Osteoblast (primary cell): ENCODE data around the gene IQCH. TPM values are rescaled to one million over a fixed set of nuclear protein-coding genes. Genes with fewer than 3 reads are reported as not detected.

Experiments used
- DNase-seq: peaks from one replicate; pipeline ENCODE4 v3.0.0; 2011; ENCODE audit warnings: low spot score, mixed read lengths; ENCODE audit not compliant: insufficient read length; ENCODE audit errors: missing footprints
- H2AFZ ChIP-seq: 2 replicates; pipeline ENCODE4 v1.6.0; 2011; ENCODE audit warnings: mild to moderate bottlenecking, low read length
- H3K27ac ChIP-seq: 2 replicates; pipeline ENCODE4 v1.5.1; 2011; ENCODE audit warnings: mild to moderate bottlenecking, low read depth, low read length, moderate library complexity
- H3K27me3 ChIP-seq: 2 replicates; pipeline ENCODE4 v1.6.0; 2012; ENCODE audit warnings: mild to moderate bottlenecking, control low read depth, inconsistent platforms, low read length, moderate library complexity; ENCODE audit not compliant: insufficient read depth
- H3K36me3 ChIP-seq: 2 replicates; pipeline ENCODE4 v1.5.1; 2011; ENCODE audit warnings: mild to moderate bottlenecking, low read length, control low read depth, moderate library complexity; ENCODE audit not compliant: insufficient read depth
- H3K4me1 ChIP-seq: 2 replicates; pipeline ENCODE4 v1.5.1; 2011; ENCODE audit warnings: mild to moderate bottlenecking, low read length, control low read depth, moderate library complexity; ENCODE audit not compliant: insufficient read depth
- H3K4me2 ChIP-seq: 2 replicates; pipeline ENCODE4 v1.6.0; 2011; ENCODE audit warnings: mild to moderate bottlenecking, low read length; ENCODE audit not compliant: insufficient read depth
- H3K4me3 ChIP-seq: fragments of 200-600 bp; sonication (generic); 3 replicates; pipeline ENCODE4 v1.5.1; 2012; ENCODE audit warnings: mild to moderate bottlenecking, low read length, inconsistent platforms; ENCODE audit not compliant: insufficient read depth
- H3K79me2 ChIP-seq: 2 replicates; pipeline ENCODE4 v1.6.0; 2012; ENCODE audit warnings: mild to moderate bottlenecking, low read length, control low read depth, inconsistent platforms; ENCODE audit not compliant: insufficient read depth
- H3K9me3 ChIP-seq: 2 replicates; pipeline ENCODE4 v1.5.1; 2011; ENCODE audit warnings: low read depth, low read length, control low read depth
- H4K20me1 ChIP-seq: 2 replicates; pipeline ENCODE4 v1.6.0; 2012; ENCODE audit warnings: mild to moderate bottlenecking, low read length, control low read depth; ENCODE audit not compliant: insufficient read depth
- CTCF ChIP-seq: IDR thresholded peaks from 2 replicates; pipeline ENCODE4 v1.5.1; 2011; ENCODE audit warnings: mild to moderate bottlenecking, low read depth, low read length, moderate library complexity; ENCODE audit errors: extremely low read depth
- total RNA-seq: library from RNA; depleted of rRNA; stranded (reverse); fragments of >200 nt; gene quantifications from 2 replicates; pipeline ENCODE4 v1.2.3, GENCODE V29; 2012

The IQCH gene
- total RNA-seq, 1 donor: 5.8 TPM

- no peak overlapping the region for H3K4me3 ChIP-seq
- TF ChIP-seq CTCF: no peak
- peaks cover 5% of the 10 kb centered on the region for H3K4me1 ChIP-seq
- H3K9me3 ChIP-seq: no peaks in the 10 kb centered on the region
- no peak for DNase-seq
- H3K27ac ChIP-seq: no peak overlapping the region
- no peaks in the 10 kb centered on the region for H4K20me1 ChIP-seq
- H3K27me3 ChIP-seq: no peaks in the 10 kb centered on the region
- H3K36me3 ChIP-seq: no peaks in the 10 kb centered on the region
- H2AFZ ChIP-seq: no peak overlapping the region
- no peak overlapping the region for H3K4me2 ChIP-seq
- no peaks in the 10 kb centered on the region for H3K79me2 ChIP-seq
These were observed 4.8 kb downstream of the IQCH start for GRCh38 chr15:67259379-67259778.

- no peaks in the 10 kb centered on the region for H3K79me2 ChIP-seq
- H3K4me1 ChIP-seq: peaks cover 5% of the 10 kb centered on the region
- no peaks in the 10 kb centered on the region for H4K20me1 ChIP-seq
- H3K36me3 ChIP-seq: no peaks in the 10 kb centered on the region
- no peak for TF ChIP-seq CTCF
- no peaks in the 10 kb centered on the region for H3K27me3 ChIP-seq
- no peak for DNase-seq
- H3K9me3 ChIP-seq: no peaks in the 10 kb centered on the region
- H3K4me2 ChIP-seq: no peak overlapping the region
- H2AFZ ChIP-seq: no peak overlapping the region
- H3K4me3 ChIP-seq: no peak overlapping the region
- no peak overlapping the region for H3K27ac ChIP-seq
These were observed 5.2 kb downstream of the IQCH start for GRCh38 chr15:67259806-67260205.

- Histone ChIP-seq H3K9me3 (no peaks in the 10 kb centered on the region), H3K4me3 (no peak overlapping the region), H4K20me1 (no peaks in the 10 kb centered on the region), H3K27me3 (no peaks in the 10 kb centered on the region), H3K36me3 (no peaks in the 10 kb centered on the region), H3K4me2 (no peak overlapping the region), H3K79me2 (no peaks in the 10 kb centered on the region), H2AFZ (no peak overlapping the region), H3K27ac (no peak overlapping the region), H3K4me1 (no peaks in the 10 kb centered on the region)
- no peak for TF ChIP-seq CTCF
- no peak for DNase-seq
These were observed 12.3 kb downstream of the IQCH start for GRCh38 chr15:67266870-67267269.

GRCh38 chr15:67267440-67267839 is 12.9 kb downstream of the IQCH start:
- DNase-seq: no peak
- no peak overlapping the region for H3K4me3 ChIP-seq
- no peaks in the 10 kb centered on the region for H3K9me3 ChIP-seq
- H3K27ac ChIP-seq: no peak overlapping the region
- no peaks in the 10 kb centered on the region for H4K20me1 ChIP-seq
- H3K27me3 ChIP-seq: no peaks in the 10 kb centered on the region
- no peaks in the 10 kb centered on the region for H3K4me1 ChIP-seq
- no peak for TF ChIP-seq CTCF
- no peak overlapping the region for H3K4me2 ChIP-seq
- no peaks in the 10 kb centered on the region for H3K79me2 ChIP-seq
- no peaks in the 10 kb centered on the region for H3K36me3 ChIP-seq
- no peak overlapping the region for H2AFZ ChIP-seq
